Measurements from ENCODE around the gene RNF144B.
A peak's percentile ranks its signal among the peaks of the same experiment; 100 is the strongest.
"Not testable (repeated sequence)": the region's sequence is repeated elsewhere in the genome, so short reads cannot be mapped to it uniquely, and the experiment has no call there.

The RNF144B gene

GRCh38 chr6:18387061-18387721, at the start of gene RNF144B:
Gene RNF144B, plus strand, starts transcription at chr6:18387350. Its CDS starts 12,185 bp downstream, at chr6:18399535.
- DNase-seq = peak; percentile 96

- no peak for DNase-seq
Measured at GRCh38 chr6:18339599-18339998, 47.6 kb upstream of the RNF144B start.

GRCh38 chr6:18340781-18341551, 46.2 kb upstream of the RNF144B start:
- no peak for DNase-seq

GRCh38 chr6:18342223-18342622, 44.9 kb upstream of the RNF144B start:
- no peak for DNase-seq

- peak; percentile 44 for DNase-seq
Measured at GRCh38 chr6:18343741-18344140, 43.4 kb upstream of the RNF144B start.

GRCh38 chr6:18347021-18347577, 40.1 kb upstream of the RNF144B start:
- DNase-seq = no peak

GRCh38 chr6:18347866-18348265, 39.3 kb upstream of the RNF144B start:
- no peak for DNase-seq

GRCh38 chr6:18349386-18349785, 37.8 kb upstream of the RNF144B start:
- no peak for DNase-seq

- no peak for DNase-seq
Measured at GRCh38 chr6:18350271-18350670, 36.9 kb upstream of the RNF144B start.

- no peak for DNase-seq
Measured at GRCh38 chr6:18350712-18351111, 36.4 kb upstream of the RNF144B start.

GRCh38 chr6:18352001-18352400, 35.1 kb upstream of the RNF144B start:
- DNase-seq = no peak

GRCh38 chr6:18352842-18353241, 34.3 kb upstream of the RNF144B start:
- no peak for DNase-seq

GRCh38 chr6:18353251-18353650, 33.9 kb upstream of the RNF144B start:
- DNase-seq = no peak

GRCh38 chr6:18357546-18357945, 29.6 kb upstream of the RNF144B start:
- not testable (repeated sequence) for DNase-seq

- no peak for DNase-seq
Measured at GRCh38 chr6:18359237-18359885, 27.8 kb upstream of the RNF144B start.

- DNase-seq = no peak
Measured at GRCh38 chr6:18360188-18360587, 27.0 kb upstream of the RNF144B start.

- no peak for DNase-seq
Measured at GRCh38 chr6:18362058-18362561, 25.0 kb upstream of the RNF144B start.

GRCh38 chr6:18363746-18364145, 23.4 kb upstream of the RNF144B start:
- no peak for DNase-seq

GRCh38 chr6:18364561-18364960, 22.6 kb upstream of the RNF144B start:
- not testable (repeated sequence) for DNase-seq

GRCh38 chr6:18367371-18367770, 19.8 kb upstream of the RNF144B start:
- DNase-seq = no peak

GRCh38 chr6:18368277-18369105, 18.7 kb upstream of the RNF144B start:
- DNase-seq = no peak

GRCh38 chr6:18371010-18371409, 16.1 kb upstream of the RNF144B start:
- DNase-seq = no peak
